H1 (cell line): ENCODE results near the gene METTL6. TPM values are rescaled to one million over a fixed set of nuclear protein-coding genes. Genes with fewer than 3 reads are reported as not detected.

Experiments
- CTCF ChIA-PET: fragments of 300-600 bp; sonication (Branson Sonifier 250); formaldehyde crosslinking; loops from one replicate; lab custom pipeline; 2021; ENCODE audit not compliant: partially characterized antibody; lab: Charles Lee
- POLR2A ChIA-PET: fragments of 300-600 bp; sonication (Branson Sonifier 250); formaldehyde crosslinking; loops from one replicate; lab custom pipeline; 2021; ENCODE audit warnings: inconsistent platforms; ENCODE audit not compliant: partially characterized antibody; lab: Charles Lee
- DNase-seq, 2 experiments: peaks; one replicate each; pipeline versions ENCODE4 v3.0.0 to v3.0.0-alpha.2; 2010 to 2022; ENCODE audit warnings: low spot score in 2 of 2, low read depth in 1 of 2, mixed read lengths in 1 of 2
- FAIRE-seq: peaks from 2 replicates; lab custom pipeline; 2011; peaks lifted over from hg19 to GRCh38; lab: Jason Lieb, UNC
- H2AFZ ChIP-seq: 2 replicates; pipeline ENCODE4 v1.8.1; 2012; ENCODE audit warnings: low read length, inconsistent platforms
- H2AK5ac ChIP-seq: 2 replicates; pipeline ENCODE4 v1.6.1; 2013; ENCODE audit warnings: low read depth, low read length
- H2BK120ac ChIP-seq: replicated peaks from 2 replicates; pipeline ENCODE3; 2013; ENCODE audit warnings: low read depth, low read length, inconsistent platforms
- H2BK12ac ChIP-seq: 2 replicates; pipeline ENCODE4 v1.6.1; 2013; ENCODE audit warnings: low read depth, low read length
- H2BK15ac ChIP-seq: 2 replicates; pipeline ENCODE4 v1.6.1; 2013; ENCODE audit warnings: low read length
- H2BK20ac ChIP-seq: 2 replicates; pipeline ENCODE4 v1.6.1; 2013; ENCODE audit warnings: low read length
- H2BK5ac ChIP-seq: 2 replicates; pipeline ENCODE4 v1.6.1; 2013; ENCODE audit warnings: low read depth, low read length
- H3K14ac ChIP-seq: 2 replicates; pipeline ENCODE4 v1.6.1; 2013; ENCODE audit warnings: inconsistent platforms; ENCODE audit not compliant: insufficient read length
- H3K18ac ChIP-seq: 2 replicates; pipeline ENCODE4 v1.6.1; 2013; ENCODE audit warnings: low read length; ENCODE audit errors: extremely low read depth
- H3K23ac ChIP-seq: 2 replicates; pipeline ENCODE4 v1.6.1; 2013; ENCODE audit warnings: inconsistent platforms; ENCODE audit not compliant: insufficient read length
- H3K23me2 ChIP-seq: 2 replicates; pipeline ENCODE4 v1.6.1; 2013; ENCODE audit warnings: low read depth, low read length
- H3K27ac ChIP-seq: 2 replicates; pipeline ENCODE4 v1.6.1; 2011; ENCODE audit warnings: low read depth, low read length, inconsistent platforms
- H3K27me3 ChIP-seq, 4 experiments: replicated peaks in 1 of 4; 1 replicate in 1 of 4; 2 replicates in 3 of 4; pipeline versions ENCODE4 v1.6.1 to v1.8.1; 2011 to 2013; ENCODE audit warnings: low read length in 3 of 4, mild to moderate bottlenecking in 3 of 4, inconsistent platforms in 2 of 4, mixed read lengths in 2 of 4, moderate library complexity in 1 of 4; ENCODE audit not compliant: control insufficient read depth in 3 of 4, insufficient read depth in 3 of 4; ENCODE audit errors: extremely low read depth in 1 of 4
- H3K36me3 ChIP-seq, 4 experiments: 2 replicates each; pipeline versions ENCODE4 v1.6.1 to v1.8.1; 2011 to 2013; ENCODE audit warnings: mild to moderate bottlenecking in 4 of 4, low read length in 3 of 4, moderate library complexity in 2 of 4, control low read depth in 1 of 4, inconsistent platforms in 1 of 4; ENCODE audit not compliant: insufficient read depth in 4 of 4, control insufficient read depth in 2 of 4
- H3K4ac ChIP-seq: replicated peaks from 2 replicates; pipeline ENCODE3; 2013; ENCODE audit warnings: low read length, low read depth, mixed read lengths, inconsistent platforms; ENCODE audit not compliant: insufficient read length
- H3K4me1 ChIP-seq, 4 experiments: replicated peaks in 1 of 4; 1 replicate in 1 of 4; 2 replicates in 3 of 4; pipeline versions ENCODE4 v1.6.1 to v1.8.1; 2011 to 2013; ENCODE audit warnings: low read length in 3 of 4, inconsistent platforms in 2 of 4, mixed read lengths in 1 of 4; ENCODE audit not compliant: insufficient read depth in 4 of 4, control insufficient read depth in 3 of 4
- H3K4me2 ChIP-seq, 2 experiments: 2 replicates each; pipeline versions ENCODE4 v1.6.1 to v1.8.1; 2011 to 2013; ENCODE audit warnings: low read depth in 2 of 2, low read length in 2 of 2, control low read depth in 1 of 2, inconsistent platforms in 1 of 2, mild to moderate bottlenecking in 1 of 2; ENCODE audit not compliant: insufficient read depth in 1 of 2
- H3K4me3 ChIP-seq, 4 experiments: fragments of 200-600, 300-600 bp in 1 of 4; sonication (generic), shearing (Covaris generic), sonication (Bioruptor Twin) in 1 of 4; 2 replicates each; pipeline versions ENCODE4 v1.5.1 to v1.8.1; 2011 to 2016; ENCODE audit warnings: low read length in 4 of 4, low read depth in 3 of 4, control low read depth in 2 of 4, inconsistent platforms in 2 of 4, mild to moderate bottlenecking in 2 of 4, mixed read lengths in 1 of 4, moderate library complexity in 1 of 4; ENCODE audit not compliant: insufficient read depth in 2 of 4; ENCODE audit errors: extremely low read depth in 1 of 4
- H3K56ac ChIP-seq: replicated peaks from 2 replicates; pipeline ENCODE3; 2013; ENCODE audit warnings: low read depth, mild to moderate bottlenecking, mixed read lengths, low read length, inconsistent platforms; ENCODE audit not compliant: insufficient read length
- H3K79me1 ChIP-seq: 2 replicates; pipeline ENCODE4 v1.6.1; 2013; ENCODE audit warnings: low read depth, low read length, control low read depth
- H3K79me2 ChIP-seq, 2 experiments: 2 replicates each; pipeline versions ENCODE4 v1.6.1 to v1.8.1; 2012 to 2013; ENCODE audit warnings: low read length in 2 of 2, mild to moderate bottlenecking in 2 of 2, inconsistent platforms in 1 of 2; ENCODE audit not compliant: insufficient read depth in 2 of 2, control insufficient read depth in 1 of 2
- H3K9ac ChIP-seq, 4 experiments: replicated peaks in 1 of 4; 1 replicate in 1 of 4; 2 replicates in 3 of 4; pipeline versions ENCODE4 v1.6.1 to v1.8.1; 2011 to 2013; ENCODE audit warnings: low read depth in 3 of 4, low read length in 3 of 4, control low read depth in 2 of 4, mild to moderate bottlenecking in 2 of 4, moderate library complexity in 2 of 4, inconsistent platforms in 1 of 4; ENCODE audit errors: extremely low read depth in 1 of 4
- H3K9me3 ChIP-seq, 2 experiments: 2 replicates each; pipeline versions ENCODE4 v1.6.1 to v1.8.1; 2012 to 2013; ENCODE audit warnings: mild to moderate bottlenecking in 2 of 2, moderate library complexity in 2 of 2, control low read depth in 1 of 2, inconsistent platforms in 1 of 2, low read depth in 1 of 2, low read length in 1 of 2, mixed read lengths in 1 of 2; ENCODE audit not compliant: insufficient read depth in 2 of 2
- H4K20me1 ChIP-seq, 2 experiments: replicated peaks in 1 of 2; 2 replicates each; pipeline versions ENCODE3 to v1.8.1; 2011 to 2013; ENCODE audit warnings: inconsistent platforms in 2 of 2, low read length in 2 of 2, mild to moderate bottlenecking in 1 of 2; ENCODE audit not compliant: insufficient read depth in 2 of 2, control insufficient read depth in 1 of 2
- H4K5ac ChIP-seq: 2 replicates; pipeline ENCODE4 v1.6.1; 2013; ENCODE audit warnings: low read length, low read depth, mixed read lengths, inconsistent platforms; ENCODE audit not compliant: insufficient read length
- H4K8ac ChIP-seq: 2 replicates; pipeline ENCODE4 v1.8.0; 2013; ENCODE audit warnings: mild to moderate bottlenecking, moderate library complexity, low read length, inconsistent platforms; ENCODE audit not compliant: insufficient read depth; ENCODE audit errors: extremely low read depth
- H4K91ac ChIP-seq: replicated peaks from 2 replicates; pipeline ENCODE3; 2013; ENCODE audit warnings: low read length, mixed read lengths, inconsistent platforms; ENCODE audit not compliant: insufficient read length
- JUND ChIP-seq: IDR thresholded peaks from 2 replicates; pipeline ENCODE4 v1.6.1; 2011; ENCODE audit warnings: mild to moderate bottlenecking, improper control_type of control experiment, low read length
- KDM5A ChIP-seq: fragments of 200-600 bp; IDR thresholded peaks from 2 replicates; pipeline ENCODE4 v1.7.1; 2012; ENCODE audit warnings: mild to moderate bottlenecking, low read length, inconsistent platforms, mixed read lengths
- POU5F1 ChIP-seq: IDR thresholded peaks from 2 replicates; pipeline ENCODE4 v1.6.1; 2011; ENCODE audit warnings: low read depth, mild to moderate bottlenecking, low read length, moderate library complexity
- RAD21 ChIP-seq, 2 experiments: IDR thresholded peaks in 1 of 2; conservative IDR thresholded peaks in 1 of 2; 2 replicates each; pipeline ENCODE4 v1.6.1; 2011; ENCODE audit warnings: low read depth in 2 of 2, low read length in 2 of 2, improper control_type of control experiment in 1 of 2, inconsistent platforms in 1 of 2, mild to moderate bottlenecking in 1 of 2, moderate library complexity in 1 of 2
- SIN3A ChIP-seq, 2 experiments: IDR thresholded peaks in 1 of 2; conservative IDR thresholded peaks in 1 of 2; 2 replicates each; pipeline ENCODE4 v1.6.1; 2011 to 2012; ENCODE audit warnings: low read length in 2 of 2, improper control_type of control experiment in 1 of 2, low read depth in 1 of 2, mild to moderate bottlenecking in 1 of 2
- SRF ChIP-seq: IDR thresholded peaks from 2 replicates; pipeline ENCODE4 v1.6.1; 2011; ENCODE audit warnings: mild to moderate bottlenecking, low read depth, low read length, moderate library complexity
- WGBS, 2 experiments: shearing (Covaris generic) in 1 of 2; methylation state at CpG; one replicate each; pipeline versions ENCODE4 v1.1.6 to v1.1.7; 2013 to 2015; ENCODE audit warnings: low lambda C conversion rate in 2 of 2, mixed read lengths in 2 of 2, inconsistent platforms in 1 of 2, low coverage in 1 of 2, missing lambda C conversion rate in 1 of 2; ENCODE audit not compliant: insufficient replicate concordance in 2 of 2, insufficient coverage in 1 of 2, insufficient read length in 1 of 2; ENCODE audit errors: extremely low coverage in 1 of 2, missing lambda C conversion rate in 1 of 2; 5-methylcytosine and 5-hydroxymethylcytosine counted together
- polyA plus RNA-seq, 7 experiments: library from polyadenylated mRNA; depleted of rRNA in 3 of 7; stranded (reverse) in 5 of 7; unstranded in 2 of 7; fragments of >200 nt in 5 of 7; fragments of 200-250 nt in 2 of 7; gene quantifications; 1 replicate in 5 of 7; 2 replicates in 1 of 7; 4 replicates in 1 of 7; pipeline versions ENCODE4 v1.2.1 to v1.2.3, GENCODE V29; 2011 to 2013; ENCODE audit warnings: missing spikeins in 2 of 7, mixed read lengths in 2 of 7
- total RNA-seq: library from RNA; stranded (reverse); fragmentation: NEBNext Ultra II Directional; extraction: Animal tissue kit (Norgen Biotek cat#: 25700); gene quantifications from 2 replicates; pipeline ENCODE4 v1.2.1, GENCODE V29; 2021

Gene METTL6
- total and polyA plus RNA-seq, 2 of the 8 experiments (the other 6 are each of a cell fraction or from before 2014, with no cell fraction given): 18.4 to 20.0 TPM

DNA sequence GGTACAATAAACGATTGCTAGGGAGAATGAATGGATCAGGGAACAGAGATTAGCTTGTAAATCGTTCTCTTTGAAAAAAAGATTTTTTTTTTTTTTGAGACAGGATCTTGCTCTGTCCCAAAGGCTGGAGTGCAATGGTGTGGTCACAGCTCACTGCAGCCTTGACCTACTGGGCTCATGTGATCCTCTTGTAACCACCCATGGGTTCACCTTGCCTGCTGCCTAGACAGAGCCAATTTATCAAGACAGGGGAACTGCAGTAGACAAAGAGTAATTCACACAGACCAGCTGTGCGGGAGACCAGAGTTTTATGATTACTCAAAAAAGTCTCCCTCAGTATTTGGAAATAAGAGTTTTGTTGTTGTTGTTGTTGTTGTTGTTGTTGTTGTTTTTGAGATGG lies 39.6 kb downstream of the METTL6 start:
- no peak overlapping the region for H4K5ac ChIP-seq
- no peak overlapping the region for H4K91ac ChIP-seq
- 84 to 100% methylated on average over 1 to 3 of the region's 3 CpGs for WGBS, 2 experiments
- H3K4me2 ChIP-seq: no peak overlapping the region
- no peak overlapping the region for H3K4me3 ChIP-seq
- H2BK5ac ChIP-seq: no peak overlapping the region
- H3K9ac ChIP-seq: no peak overlapping the region
- no peak overlapping the region for H2BK12ac ChIP-seq
- H2AFZ ChIP-seq: no peak overlapping the region
- no peak overlapping the region for H4K8ac ChIP-seq
- ChIA-PET POLR2A (no interaction called here), CTCF (interaction anchor here (1.2 to 6.2 kb wide), 5 partner anchors 9 to 120 kb away, joined by 4 to 28 read pairs (median 4); no protein-coding TSS in a partner anchor)
- H3K27me3 ChIP-seq: no peaks in the 10 kb centered on the region
- no peaks in the 10 kb centered on the region; a peak in 1 of 8 replicates for H3K36me3 ChIP-seq
- H3K4ac ChIP-seq: no peak overlapping the region
- TF ChIP-seq RAD21 (IDR thresholded peaks at IDR 0.05 in 1 of 2, conservative IDR thresholded peaks at IDR 0.05 in 1 of 2; ENCODE audit: low read depth in 2 of 2, low read length in 2 of 2): no peak
- TF ChIP-seq JUND: no peak
- TF ChIP-seq SRF: no peak
- no peak for TF ChIP-seq KDM5A
- no peak for TF ChIP-seq SIN3A (conservative IDR thresholded peaks at IDR 0.05 in 1 of 2, IDR thresholded peaks at IDR 0.05 in 1 of 2; ENCODE audit: low read depth in 1 of 2, low read length in 2 of 2)
- no peak for TF ChIP-seq POU5F1
- FAIRE-seq (no peak), DNase-seq (no peak)
- H2BK120ac ChIP-seq: no peak overlapping the region
- H3K14ac ChIP-seq: no peak overlapping the region
- no peaks in the 10 kb centered on the region for H3K23me2 ChIP-seq
- no peak overlapping the region for H3K27ac ChIP-seq
- H2AK5ac ChIP-seq: no peak overlapping the region
- no peak overlapping the region for H2BK15ac ChIP-seq
- no peaks in the 10 kb centered on the region for H3K79me2 ChIP-seq
- no peak overlapping the region for H3K18ac ChIP-seq
- no peak overlapping the region for H2BK20ac ChIP-seq
- no peaks in the 10 kb centered on the region for H3K4me1 ChIP-seq
- no peaks in the 10 kb centered on the region for H4K20me1 ChIP-seq
- H3K79me1 ChIP-seq: no peaks in the 10 kb centered on the region
- H3K23ac ChIP-seq: no peak overlapping the region
- peaks cover 6 to 8% of the 10 kb centered on the region in 2 experiments; a peak in 1 of 4 replicates for H3K9me3 ChIP-seq
- H3K56ac ChIP-seq: no peak overlapping the region
